NCI-H446 treated with DMSO at 0.1 percent for 48 hours (cell line): ENCODE measurements around the gene ACAD8.

ENCODE experiments used
- DNase-seq: peaks from one replicate; lab custom pipeline; 2025; lab: John Stamatoyannopoulos, UW

Gene ACAD8

DNA sequence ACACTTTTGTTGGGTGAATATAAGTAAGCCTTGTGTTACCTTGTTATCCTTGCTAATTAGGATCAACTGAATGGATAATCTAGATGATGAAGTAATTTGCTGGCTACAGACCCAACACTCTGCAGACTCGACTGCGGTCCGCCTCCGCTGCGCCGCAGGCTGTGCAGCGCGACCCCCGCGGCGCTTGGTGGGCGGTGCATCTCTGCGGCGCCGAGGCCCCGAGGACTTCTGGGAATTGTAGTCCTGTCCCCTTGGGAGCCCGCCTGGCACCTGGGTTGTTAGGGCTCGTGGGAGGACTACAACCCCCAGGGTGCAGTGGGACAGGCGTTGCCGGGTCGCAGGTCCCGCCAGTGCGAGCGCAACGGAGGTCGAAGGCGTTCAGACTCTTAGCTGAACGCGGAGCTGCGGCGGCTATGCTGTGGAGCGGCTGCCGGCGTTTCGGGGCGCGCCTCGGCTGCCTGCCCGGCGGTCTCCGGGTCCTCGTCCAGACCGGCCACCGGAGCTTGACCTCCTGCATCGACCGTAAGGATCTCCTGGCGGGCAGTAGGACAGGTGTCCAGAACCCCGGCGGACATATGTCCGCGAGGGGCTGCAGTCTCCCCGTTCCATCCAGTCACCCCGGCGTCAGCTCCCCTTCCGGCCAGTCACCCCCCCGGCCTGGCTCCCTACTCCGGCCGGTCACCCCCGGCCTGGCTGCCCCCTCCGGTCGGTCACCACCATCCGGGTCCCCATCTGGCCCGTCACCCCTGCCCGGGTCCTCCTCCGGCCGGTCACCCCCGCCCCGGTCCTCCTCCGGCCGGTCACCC is at the start of gene ACAD8, which contains the start of gene THYN1:
TSS of gene ACAD8 (plus strand) at position 381 of the 806 bp plus-strand sequence. CDS start at position 414, 33 bp downstream.
TSS of gene THYN1 (minus strand) at position 165 of the 806 bp plus-strand sequence. CDS start 470 bp downstream, outside the sequence.
- peak; percentile 96 for DNase-seq

DNA sequence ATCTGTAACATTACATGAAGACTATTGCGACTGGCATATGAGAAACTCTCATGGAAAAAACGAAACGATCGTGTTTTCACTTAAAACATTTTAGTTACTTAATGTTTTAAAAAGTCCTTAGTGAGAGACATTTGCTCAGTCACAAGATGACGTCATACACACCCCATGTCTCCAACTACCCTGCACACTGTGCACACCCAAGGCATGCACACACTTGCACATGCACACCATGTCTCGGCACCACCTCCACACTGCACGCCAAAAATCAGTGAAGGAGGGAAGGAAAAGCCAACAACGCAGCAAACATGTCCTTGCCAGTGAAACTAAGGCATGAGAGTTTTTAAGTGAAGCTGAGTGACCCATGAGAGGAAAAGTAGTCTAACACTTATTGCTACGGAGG is 47.6 kb upstream of the ACAD8 start:
- DNase-seq: no peak

DNA sequence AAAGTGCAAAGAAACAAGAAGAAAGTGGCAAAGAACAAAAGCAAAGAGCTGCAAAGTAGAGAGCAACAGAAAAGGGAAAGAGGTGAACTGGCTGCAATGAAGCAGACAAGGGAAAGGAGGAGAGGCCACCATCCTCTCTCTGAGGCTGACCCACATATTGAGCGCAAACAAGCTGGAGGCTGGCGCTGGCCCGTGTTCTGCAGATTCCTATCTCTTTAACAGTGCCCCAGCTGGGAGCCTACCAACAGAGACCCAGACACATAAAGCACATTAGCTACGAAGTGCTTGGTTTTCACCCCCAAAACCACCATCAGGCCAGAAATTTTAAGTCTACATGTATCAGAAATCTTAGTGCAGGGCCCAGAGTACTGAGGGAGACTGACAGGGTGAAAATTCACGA is 47.2 kb upstream of the ACAD8 start:
- no peak for DNase-seq

DNA sequence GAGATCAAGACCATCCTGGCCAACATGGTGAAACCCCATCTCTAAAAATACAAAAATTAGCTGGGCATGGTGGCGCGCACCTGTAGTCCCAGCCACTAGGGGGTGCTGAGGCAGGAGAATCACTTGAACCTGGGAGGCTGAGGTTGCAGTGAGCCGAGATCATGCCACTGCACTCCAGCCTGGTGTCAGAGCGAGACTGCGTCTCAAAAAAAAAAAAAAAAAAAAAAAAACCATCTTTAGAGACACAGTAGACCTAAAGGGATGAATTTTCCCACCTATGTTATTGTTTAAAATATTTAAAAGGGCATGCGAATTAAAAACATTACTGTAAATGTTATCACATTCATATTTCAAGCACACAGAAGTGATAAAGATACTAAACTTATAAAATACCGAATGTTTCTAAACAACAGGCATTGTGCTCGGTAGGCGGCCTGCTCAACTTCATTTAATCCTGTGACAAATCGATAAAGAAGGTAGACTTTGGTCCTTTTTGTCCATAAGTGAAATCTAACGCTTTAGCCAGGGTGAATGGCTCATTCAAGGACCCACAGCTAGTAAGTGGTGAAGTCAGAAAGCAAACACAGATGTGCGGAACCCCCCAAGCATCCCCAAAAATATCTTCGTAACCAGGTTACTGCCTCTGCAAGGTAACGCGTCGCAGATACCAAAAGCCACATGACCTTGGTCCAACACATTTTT is 45.7 kb upstream of the ACAD8 start:
- no peak for DNase-seq

DNA sequence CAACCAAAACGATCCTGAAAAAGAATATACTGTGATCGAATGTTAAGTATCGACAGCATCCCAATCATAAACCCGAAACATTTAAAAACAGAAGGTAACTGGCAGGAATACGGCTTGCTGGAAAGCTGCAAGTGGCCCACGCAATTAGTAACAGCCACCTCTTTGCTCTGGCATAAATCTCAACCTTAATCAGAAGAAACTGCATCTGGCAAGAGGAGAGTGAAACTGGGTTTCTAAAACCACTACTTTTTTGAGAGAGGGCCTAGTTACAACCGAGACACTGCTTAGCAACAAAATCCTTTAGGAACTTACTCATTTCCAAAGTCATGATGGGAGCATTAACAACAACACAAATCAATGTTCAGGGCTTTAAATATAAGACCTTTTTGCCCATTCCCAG is 37.5 kb upstream of the ACAD8 start:
- no peak for DNase-seq

DNA sequence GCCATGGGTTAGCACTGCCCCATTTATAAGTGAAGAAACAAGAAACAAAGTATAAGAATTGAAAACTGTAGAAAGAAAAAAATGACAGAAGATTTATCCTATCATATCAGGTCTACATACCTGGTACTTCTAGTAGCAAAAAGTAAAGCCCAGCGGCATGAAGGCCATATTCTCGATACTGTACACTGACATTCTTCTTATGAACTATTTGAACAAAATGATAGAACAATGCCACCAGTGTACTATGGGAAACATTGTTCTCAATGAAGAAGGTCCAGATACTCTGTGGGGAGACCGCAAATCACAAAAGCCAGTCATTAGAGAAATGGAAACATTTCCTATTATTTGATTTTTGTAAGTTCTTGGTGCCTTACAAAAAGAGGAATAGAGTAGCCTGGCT is 36.6 kb upstream of the ACAD8 start:
- no peak for DNase-seq

DNA sequence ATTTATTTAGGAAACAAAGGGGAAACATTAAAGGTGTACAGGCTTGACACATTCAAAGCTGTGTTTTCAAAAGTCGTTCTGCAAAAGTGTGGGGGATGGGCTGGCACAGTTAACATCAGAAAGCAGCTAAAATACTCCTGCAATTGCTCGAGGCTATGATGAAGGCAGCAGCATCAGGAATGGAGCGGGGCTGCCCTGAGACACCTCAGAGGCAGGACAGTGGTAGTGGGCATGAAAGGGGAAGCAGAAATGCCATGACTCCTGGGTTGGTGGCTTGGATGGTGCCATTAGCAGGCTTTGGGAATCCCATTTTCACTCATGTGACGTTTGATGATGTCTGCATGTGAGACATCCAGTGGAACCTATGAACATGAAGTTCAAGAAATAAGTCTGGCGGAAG is 30.2 kb upstream of the ACAD8 start:
- no peak for DNase-seq

DNA sequence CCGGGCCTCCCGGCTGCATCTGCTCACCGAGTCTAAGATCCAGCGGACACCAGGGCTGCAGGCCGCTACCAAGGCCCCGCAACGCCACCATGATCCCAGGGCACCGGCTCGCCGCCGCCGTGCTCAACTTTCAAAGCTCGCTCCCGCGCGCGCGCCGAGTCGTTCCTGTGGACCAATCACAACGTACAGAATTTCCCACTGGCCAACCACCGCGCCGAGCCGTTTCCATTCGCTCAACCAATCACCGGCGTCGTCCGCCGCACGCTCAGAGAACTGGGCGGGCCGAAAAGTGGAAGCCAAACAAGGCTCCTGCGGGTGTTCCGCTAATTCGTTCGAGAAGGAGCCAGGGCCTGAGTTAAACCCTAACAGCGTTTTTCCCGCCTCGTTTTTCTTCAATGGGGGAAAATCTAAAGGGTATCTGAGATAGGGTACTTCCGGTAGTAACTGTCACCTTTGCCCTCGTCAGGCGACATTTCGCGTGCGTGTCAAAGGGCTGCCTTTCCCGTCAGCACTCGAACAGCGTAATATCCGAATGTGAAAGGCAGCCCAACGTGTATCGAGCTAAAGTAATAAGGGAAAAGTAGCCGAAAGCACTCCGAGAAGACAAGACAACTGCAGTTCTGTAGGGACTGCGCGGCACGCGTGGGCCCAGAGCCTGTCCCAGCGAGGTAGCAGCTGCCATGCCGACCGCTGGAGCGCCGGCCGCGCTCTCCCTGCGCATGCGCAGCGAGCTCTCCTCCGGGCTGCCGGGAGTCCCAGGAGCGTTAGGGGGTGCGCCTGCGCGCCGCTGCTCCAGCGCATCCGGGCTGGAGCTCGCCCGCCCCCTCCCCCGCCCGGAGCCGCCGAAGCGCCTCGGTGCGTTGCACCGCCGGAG is 29.3 kb upstream of the ACAD8 start, which contains the start of the genes NCAPD3 and VPS26B:
TSS of gene NCAPD3 (minus strand) at position 132 of the 874 bp plus-strand sequence. CDS start at position 91, 41 bp downstream.
TSS of gene VPS26B (plus strand) at position 836 of the 874 bp plus-strand sequence. CDS start 452 bp downstream, outside the sequence.
- peak; percentile 92 for DNase-seq

DNA sequence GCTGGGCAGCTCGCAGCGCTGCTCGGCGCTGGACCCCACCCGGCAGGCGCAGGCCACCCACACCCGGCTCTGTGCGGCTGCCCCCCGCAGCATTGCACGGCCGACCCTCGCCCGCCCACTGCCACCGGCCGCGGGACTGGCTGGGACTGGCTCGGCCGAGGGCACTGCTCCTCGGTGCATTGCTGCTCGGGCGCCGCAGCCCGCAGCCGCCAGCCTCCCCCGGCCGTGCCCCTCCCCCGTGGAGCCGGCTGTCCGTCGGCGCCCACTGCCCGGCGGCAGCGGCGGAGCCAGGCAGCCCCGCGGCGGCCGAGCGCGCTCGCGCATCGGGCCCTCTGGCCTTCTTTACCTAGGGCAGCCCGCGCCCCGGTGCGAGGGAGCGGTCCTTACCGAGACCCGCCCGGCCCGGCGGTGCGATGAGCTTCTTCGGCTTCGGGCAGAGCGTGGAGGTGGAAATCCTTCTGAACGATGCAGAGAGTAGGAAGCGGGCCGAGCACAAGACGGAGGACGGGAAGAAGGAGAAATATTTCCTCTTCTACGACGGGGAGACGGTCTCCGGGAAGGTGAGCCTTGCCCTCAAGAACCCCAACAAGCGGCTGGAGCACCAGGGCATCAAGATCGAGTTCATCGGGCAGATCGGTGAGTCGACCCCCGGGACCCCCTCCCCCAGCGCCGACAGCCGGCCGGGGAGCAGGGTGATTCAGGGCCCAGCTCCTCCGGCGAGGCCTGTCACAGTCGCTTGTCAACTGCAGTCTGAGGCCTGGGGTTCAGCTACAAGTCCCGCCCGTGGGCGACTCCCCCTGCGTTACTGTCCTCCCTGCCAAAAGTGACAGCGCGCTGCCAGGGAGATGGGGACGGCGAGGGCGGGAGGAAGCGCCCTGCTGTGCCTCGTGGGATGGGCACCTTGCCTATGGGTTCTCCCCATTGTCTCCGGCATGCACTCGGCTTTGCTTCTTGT is 28.4 kb upstream of the ACAD8 start:
- DNase-seq: peak; percentile 12

DNA sequence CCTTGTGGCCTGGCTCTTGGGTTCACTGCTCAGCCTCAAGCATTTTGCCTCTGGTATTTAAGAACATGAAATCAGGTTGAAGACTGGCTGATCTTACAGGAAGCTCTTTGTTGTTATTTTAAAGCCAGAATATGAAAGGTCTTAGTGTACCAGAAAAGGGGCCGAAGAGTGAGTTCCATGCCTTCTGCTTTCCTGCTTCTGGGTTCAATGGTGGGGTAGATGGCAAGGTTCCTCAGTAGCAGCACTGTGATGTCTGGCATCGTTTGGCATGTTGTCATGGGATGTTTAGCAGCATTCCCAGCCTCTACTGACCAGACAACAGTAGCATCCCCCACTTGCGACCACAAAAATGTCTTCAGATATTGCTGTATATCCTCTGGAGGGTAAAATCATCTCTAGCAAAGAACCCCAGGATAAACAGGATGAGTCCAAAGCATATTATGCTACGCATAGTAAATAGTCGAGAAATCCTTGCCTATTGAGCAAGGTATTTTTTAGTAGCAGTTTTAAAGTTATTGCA is 26.5 kb upstream of the ACAD8 start:
- DNase-seq: no peak

DNA sequence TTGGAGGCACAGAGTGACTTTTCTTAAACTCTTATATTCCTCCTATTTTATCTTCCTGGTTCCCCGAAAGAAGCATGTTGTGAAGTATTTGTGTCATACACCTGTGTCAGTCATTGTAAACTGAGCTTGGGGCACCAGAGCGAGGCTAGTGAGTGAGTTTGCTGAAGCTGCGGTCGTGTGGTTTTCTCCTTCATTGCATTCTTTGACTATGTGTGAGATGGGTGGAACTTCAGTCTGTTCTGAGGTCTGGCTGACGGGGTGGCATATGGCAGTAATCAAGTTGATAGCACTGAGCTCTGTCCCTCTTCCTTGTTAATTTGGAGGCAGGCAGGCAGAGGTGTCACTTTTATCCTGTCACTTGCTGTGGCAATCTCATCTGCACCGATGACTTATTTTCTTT is 24.7 kb upstream of the ACAD8 start:
- DNase-seq: no peak

DNA sequence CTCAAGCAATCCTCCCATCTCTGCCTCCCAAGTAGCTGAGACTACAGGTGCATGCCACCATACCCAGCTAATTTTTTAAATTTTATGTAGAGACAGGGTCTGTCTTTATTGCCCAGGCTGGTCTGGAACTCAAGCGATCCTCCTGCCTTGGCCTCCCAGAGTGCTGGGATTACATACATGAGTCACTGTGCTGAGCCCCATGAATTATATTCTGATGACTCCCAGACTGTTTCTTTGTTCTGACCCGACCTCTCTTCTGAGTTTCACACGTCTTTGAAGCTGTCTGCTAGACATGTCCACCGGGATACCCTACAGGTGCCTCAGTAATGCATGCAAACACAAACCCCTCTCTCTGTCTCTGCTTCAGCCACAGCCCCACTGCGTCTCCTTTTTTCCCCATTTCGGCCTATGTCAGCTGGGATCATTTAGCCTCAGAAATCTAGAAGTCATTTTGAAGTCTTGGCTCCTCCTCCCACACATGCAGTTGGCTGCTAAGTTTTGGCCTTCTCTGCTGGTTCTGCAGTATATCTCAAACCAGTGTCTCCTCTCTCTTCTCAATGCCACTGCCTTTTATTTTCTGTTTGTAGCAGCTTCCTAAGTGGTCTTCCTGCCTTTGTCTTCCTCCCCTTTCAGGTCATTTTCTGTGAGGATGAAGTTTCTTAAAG is 24.1 kb upstream of the ACAD8 start:
- DNase-seq: no peak

DNA sequence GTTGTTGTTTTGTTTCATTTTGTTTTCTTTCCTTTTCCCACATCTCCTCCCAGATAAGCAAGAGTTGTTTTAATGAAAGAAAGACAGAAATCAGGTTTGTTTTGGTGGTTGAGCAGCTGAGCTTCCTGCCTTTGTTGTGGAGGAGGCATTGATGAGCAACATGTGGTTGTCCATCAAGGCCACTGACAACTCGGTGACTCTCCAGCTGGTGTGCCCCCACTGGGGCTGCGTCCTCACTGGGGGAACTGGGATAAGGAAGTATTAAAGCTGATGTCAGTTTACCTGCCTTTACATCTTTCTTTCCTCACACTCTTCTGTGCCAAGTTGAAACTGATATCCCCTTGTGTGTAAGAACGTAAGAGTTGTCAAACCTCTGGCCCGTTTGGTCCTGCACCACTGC is 23.0 kb upstream of the ACAD8 start:
- DNase-seq: no peak

DNA sequence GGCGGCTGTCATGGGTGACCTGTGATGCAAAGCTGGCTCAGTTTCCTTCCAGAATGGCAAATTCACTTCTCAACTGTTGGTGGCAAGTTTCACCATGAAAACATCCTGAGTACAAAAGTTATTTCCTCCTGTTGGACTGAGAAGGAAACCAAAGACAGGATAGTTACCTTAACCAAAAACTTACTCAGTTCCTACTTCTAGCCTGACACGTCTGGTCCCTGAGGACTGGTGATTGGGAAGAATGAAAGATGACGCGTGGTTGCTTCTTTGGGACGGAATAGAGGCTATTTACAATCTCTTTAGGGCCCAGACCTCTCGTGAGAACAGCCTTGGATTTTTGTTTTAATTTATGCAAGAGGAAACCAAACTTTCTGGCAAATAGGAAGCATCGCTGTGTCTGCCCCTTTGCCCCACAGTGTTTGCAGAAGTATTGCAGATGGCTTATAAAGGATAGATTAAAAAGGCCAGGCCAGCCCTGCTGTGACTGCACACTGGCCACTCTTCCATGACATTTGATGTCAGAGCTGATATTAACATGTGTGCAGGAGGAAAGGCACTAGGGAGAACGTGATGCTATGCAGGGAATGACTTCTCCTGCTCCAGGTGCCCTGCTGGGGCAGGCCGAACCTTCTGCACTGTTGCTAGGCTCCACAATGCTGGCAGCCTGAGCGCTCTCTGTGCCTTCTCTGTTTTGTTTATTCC is 21.3 kb upstream of the ACAD8 start:
- DNase-seq: no peak

DNA sequence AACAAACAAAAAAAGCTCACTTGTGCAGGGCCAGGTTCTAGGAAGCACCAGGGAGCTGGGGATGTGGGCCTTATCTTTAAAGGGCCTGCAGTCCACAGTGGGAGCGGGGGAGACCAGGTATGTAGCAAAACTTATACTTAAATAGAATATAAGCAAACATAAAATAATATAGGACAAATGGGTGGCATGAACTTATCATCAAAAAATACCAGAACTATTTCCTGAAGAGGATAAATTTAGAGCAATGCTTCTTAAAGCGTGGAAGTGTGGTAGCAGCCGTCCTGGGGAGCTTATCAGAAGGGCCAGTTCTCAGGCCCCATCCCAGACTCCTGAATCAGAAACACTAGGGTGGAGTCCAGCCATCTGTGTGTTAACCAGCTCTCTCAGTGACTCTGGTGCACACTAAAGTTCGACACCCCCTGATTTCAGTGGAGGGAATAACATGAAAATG is 19.6 kb upstream of the ACAD8 start:
- DNase-seq: no peak

DNA sequence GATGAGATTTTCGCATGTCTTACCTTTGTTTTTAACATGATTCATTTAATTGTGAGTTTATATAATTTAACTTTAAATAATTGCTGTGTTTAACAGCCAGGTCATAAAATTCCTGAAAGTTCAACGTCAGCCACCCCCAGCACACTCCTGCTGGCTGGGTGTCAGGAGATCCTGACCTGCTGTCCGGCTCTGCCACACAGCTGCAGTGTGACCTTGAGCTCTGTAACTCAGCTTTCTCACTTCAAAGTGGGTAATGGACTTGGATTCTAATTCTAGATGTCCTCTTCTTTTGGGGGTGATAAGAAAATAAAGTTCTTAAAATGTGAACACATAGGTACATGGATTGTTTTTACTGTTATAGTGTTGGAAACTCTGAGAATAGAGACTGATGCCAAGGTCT is 18.0 kb upstream of the ACAD8 start:
- no peak for DNase-seq

DNA sequence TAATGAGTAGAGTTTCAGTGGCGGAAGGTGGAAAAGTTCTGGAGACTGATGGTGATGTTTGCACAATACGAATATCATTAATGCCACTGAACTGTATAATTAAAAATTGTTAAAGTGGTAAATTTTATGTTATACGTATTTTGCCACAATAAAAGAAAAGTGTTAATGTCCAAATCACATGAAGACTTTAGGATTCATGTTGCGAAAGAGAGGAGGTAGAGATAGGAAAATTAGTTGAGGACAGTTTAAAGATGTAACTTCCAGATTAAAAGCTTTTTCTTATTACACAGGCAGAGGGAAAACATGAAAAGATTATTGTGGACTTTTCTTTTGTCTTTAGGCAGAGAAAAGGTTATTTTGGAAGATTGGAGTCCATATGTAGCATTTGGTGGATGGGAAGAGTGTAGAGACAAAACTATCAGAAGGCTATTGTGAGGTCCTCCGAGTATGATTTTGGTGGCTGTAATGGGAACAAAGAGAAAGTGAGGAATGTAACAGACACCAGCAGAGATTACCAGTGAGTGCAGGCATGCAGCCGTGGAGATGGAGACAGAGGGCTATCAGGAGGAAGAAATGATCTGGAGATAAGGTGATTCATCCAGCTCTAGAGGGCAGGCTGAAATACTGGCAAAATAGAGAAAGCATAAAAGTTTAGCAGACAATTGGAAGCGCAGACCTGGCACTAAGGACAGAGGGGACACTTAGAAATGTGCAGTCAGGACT is 16.4 kb upstream of the ACAD8 start:
- DNase-seq: no peak

DNA sequence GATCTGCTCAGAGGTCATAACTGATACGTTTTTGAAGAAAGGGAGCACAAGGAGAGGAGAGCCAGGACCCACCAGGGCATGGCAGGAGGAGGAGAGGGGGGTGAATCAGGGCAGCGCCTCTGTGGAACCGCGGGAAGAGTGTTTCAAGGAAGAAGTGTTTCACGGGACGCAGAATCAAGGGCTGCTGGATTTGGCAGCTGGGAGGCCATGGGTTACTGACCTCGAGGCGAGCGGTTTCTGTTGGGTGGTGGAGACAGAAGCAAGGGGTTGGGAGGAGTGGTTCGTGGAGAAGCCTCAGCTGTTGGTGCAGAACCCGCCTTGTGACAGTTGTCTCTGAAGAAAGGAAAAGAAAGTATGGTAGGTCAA is 15.8 kb upstream of the ACAD8 start:
- DNase-seq: no peak

DNA sequence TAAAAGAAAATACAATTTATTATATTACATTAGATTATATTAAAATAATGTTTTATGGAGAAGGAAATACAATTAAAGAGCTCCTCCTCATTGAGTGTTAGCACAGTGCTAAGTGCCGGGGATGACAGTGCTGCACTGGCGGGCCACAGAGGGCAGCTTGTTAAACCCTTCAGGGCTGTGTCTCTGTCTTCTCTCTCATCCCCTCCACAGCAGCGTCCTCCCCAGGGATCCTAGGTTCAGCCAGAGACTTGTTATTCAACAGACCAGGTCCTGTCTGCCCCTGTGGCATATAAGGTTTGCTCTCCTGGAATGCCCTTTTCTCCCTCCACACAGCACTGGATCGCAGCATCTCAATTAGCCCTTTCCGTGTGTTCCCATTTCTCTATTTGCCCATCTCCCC is 14.4 kb upstream of the ACAD8 start:
- no peak for DNase-seq
